ENCODE data around the gene PHACTR3.

GRCh38 chr20:59835448-59836395 is 231.4 kb downstream of the PHACTR3 start:
- no peak for TF ChIP-seq POLR2A (IDR thresholded peaks at IDR 0.05)
- TF ChIP-seq, protein P1, sequence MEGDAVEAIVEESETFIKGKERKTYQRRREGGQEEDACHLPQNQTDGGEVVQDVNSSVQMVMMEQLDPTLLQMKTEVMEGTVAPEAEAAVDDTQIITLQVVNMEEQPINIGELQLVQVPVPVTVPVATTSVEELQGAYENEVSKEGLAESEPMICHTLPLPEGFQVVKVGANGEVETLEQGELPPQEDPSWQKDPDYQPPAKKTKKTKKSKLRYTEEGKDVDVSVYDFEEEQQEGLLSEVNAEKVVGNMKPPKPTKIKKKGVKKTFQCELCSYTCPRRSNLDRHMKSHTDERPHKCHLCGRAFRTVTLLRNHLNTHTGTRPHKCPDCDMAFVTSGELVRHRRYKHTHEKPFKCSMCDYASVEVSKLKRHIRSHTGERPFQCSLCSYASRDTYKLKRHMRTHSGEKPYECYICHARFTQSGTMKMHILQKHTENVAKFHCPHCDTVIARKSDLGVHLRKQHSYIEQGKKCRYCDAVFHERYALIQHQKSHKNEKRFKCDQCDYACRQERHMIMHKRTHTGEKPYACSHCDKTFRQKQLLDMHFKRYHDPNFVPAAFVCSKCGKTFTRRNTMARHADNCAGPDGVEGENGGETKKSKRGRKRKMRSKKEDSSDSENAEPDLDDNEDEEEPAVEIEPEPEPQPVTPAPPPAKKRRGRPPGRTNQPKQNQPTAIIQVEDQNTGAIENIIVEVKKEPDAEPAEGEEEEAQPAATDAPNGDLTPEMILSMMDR (IDR thresholded peaks at IDR 0.05) = no peak

Data from right lobe of liver (tissue), 4 donors.